IPS DF 19.7 (cell line): Measurements from ENCODE around the gene UBAC1.

Experiments used
- DNase-seq: peaks from one replicate; pipeline ENCODE4 v3.0.0-alpha.2; 2013; ENCODE audit warnings: low read depth, low spot score

The UBAC1 gene

GRCh38 chr9:135993765-135994500 lies 32.8 kb upstream of the UBAC1 start:
- DNase-seq = no peak

GRCh38 chr9:135993409-135993742 lies 32.2 kb upstream of the UBAC1 start:
- DNase-seq = no peak

GRCh38 chr9:135992486-135993408 lies 31.6 kb upstream of the UBAC1 start:
- DNase-seq = no peak

- no peak for DNase-seq
These were observed 30.6 kb upstream of the UBAC1 start for GRCh38 chr9:135991771-135992170.

- DNase-seq = peak; percentile 85
These were observed 29.6 kb upstream of the UBAC1 start for GRCh38 chr9:135990468-135991429.

GRCh38 chr9:135989722-135990467 lies 28.7 kb upstream of the UBAC1 start:
- DNase-seq = no peak

GRCh38 chr9:135989157-135989556 lies 28.0 kb upstream of the UBAC1 start:
- no peak for DNase-seq

- DNase-seq = no peak
These were observed 27.3 kb upstream of the UBAC1 start for GRCh38 chr9:135988493-135988892.

- DNase-seq = no peak
These were observed 26.7 kb upstream of the UBAC1 start for GRCh38 chr9:135987838-135988404.

- DNase-seq = no peak
These were observed 25.4 kb upstream of the UBAC1 start for GRCh38 chr9:135986605-135987004.

- no peak for DNase-seq
These were observed 24.7 kb upstream of the UBAC1 start for GRCh38 chr9:135985889-135986288.

- DNase-seq = no peak
These were observed 24.2 kb upstream of the UBAC1 start for GRCh38 chr9:135985459-135985774.

- DNase-seq = no peak
These were observed 23.0 kb upstream of the UBAC1 start for GRCh38 chr9:135984072-135984710.

- DNase-seq = no peak
These were observed 22.3 kb upstream of the UBAC1 start for GRCh38 chr9:135983208-135984071.

- no peak for DNase-seq
These were observed 21.5 kb upstream of the UBAC1 start for GRCh38 chr9:135982499-135983207.

- DNase-seq = no peak
These were observed 19.9 kb upstream of the UBAC1 start for GRCh38 chr9:135980926-135981630.

- DNase-seq = no peak
These were observed 18.5 kb upstream of the UBAC1 start for GRCh38 chr9:135979547-135980166.
